Measurements from ENCODE around the gene SLC66A2.

SLC66A2 gene

DNA sequence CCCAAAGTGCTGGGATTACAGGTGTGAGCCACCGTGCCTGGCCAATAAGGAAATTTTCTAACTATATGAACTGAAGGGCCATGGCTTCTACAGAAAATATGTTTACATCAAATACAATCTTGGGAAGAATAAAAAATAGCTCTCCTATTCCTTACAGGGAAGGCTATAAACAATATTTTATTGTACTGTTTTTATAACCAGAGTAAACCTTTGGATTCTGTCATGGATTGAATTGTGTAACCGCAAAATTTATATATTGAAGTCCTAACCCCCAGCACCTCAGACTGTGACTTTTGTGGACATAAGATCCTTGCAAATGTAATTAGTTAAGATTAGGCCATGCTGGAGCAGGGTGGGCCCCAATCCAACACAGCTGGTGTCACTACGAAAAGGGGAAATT, 21.3 kb upstream of the SLC66A2 start:
- Histone ChIP-seq H3K4me2 (ENCODE audit: low read depth, low read length) (no peak overlapping the region), H3K79me2 (ENCODE audit: low read length) (peaks cover 53% of the 10 kb centered on the region), H3K9ac (ENCODE audit: low read length) (no peak overlapping the region), H3K9me2 (replicated peaks; ENCODE audit: insufficient read depth, low read length) (no peaks in the 10 kb centered on the region), H3F3A (ENCODE audit: insufficient read depth, low read length) (no peaks in the 10 kb centered on the region), H4K20me1 (ENCODE audit: insufficient read depth, low read length) (no peaks in the 10 kb centered on the region), H2AFZ (ENCODE audit: low read length) (no peak overlapping the region), H3K36me3 (replicated peaks; ENCODE audit: insufficient read depth, low read length) (peaks cover 16% of the 10 kb centered on the region), H3K4me1 (ENCODE audit: low read length) (no peaks in the 10 kb centered on the region), H3K27ac (ENCODE audit: low read length) (no peak overlapping the region), H3K4me3 (ENCODE audit: low read length) (no peak overlapping the region), H3K9me3 (replicated peaks; ENCODE audit: insufficient read depth, low read length) (no peaks in the 10 kb centered on the region), H3K27me3 (replicated peaks; ENCODE audit: insufficient read depth, low read length) (no peaks in the 10 kb centered on the region)
- no peak for DNase-seq
- no peak for TF ChIP-seq EZH2phosphoT487 (IDR thresholded peaks at IDR 0.05; ENCODE audit: low read length)
- no peak for TF ChIP-seq CTCF (IDR thresholded peaks at IDR 0.05; ENCODE audit: low read length)
- no peak for TF ChIP-seq EZH2 (optimal IDR thresholded peaks at IDR 0.05; ENCODE audit: low read depth, low read length)

GRCh38 chr18:79971986-79972385, 20.5 kb upstream of the SLC66A2 start:
- H4K20me1 ChIP-seq (ENCODE audit: insufficient read depth, low read length): no peaks in the 10 kb centered on the region

DNA sequence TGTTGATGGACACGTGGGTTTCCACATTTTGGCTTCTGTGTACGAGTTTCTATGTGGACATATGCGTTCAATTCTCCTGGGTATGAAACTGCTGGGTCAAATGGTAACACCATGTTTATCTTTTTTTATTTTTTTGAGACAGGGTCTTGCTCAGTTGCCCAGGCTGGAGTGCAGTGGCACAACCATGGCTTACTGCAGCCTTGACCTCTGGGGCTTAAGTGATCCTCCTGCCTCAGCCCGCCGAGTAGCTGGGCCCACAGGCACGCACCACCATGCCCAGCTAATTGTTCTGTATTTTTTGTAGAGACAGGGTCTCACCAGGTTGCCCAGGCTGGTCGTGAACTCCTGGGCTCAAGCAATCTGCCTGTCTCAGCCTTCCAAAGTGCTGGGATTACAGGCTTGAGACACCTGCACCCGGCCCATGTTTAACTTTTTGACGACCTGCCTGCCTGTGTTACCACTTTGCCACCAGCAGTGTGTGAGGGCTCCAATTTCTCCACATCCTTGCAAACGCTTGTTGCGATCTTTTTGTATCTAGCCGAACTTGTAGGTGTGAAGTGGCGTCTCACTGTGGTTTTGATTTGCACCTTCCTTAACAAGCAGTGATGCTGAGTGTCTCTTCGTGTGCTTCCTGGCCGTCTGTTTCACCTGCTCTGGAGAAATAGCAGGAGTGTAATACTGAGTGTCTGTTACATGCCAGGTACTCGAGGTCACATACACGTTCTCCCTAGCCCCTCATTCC, 19.9 kb upstream of the SLC66A2 start:
- peaks cover 40% of the 10 kb centered on the region for H3K79me2 ChIP-seq (ENCODE audit: low read length)
- H4K20me1 ChIP-seq (ENCODE audit: insufficient read depth, low read length): no peaks in the 10 kb centered on the region
- H3K4me1 ChIP-seq (ENCODE audit: low read length): no peaks in the 10 kb centered on the region
- no peak for DNase-seq
- TF ChIP-seq EZH2phosphoT487 (IDR thresholded peaks at IDR 0.05; ENCODE audit: low read length): no peak
- no peak for TF ChIP-seq EZH2 (optimal IDR thresholded peaks at IDR 0.05; ENCODE audit: low read depth, low read length)
- no peak for TF ChIP-seq CTCF (IDR thresholded peaks at IDR 0.05; ENCODE audit: low read length)
- H3F3A ChIP-seq (ENCODE audit: insufficient read depth, low read length): no peaks in the 10 kb centered on the region
- H3K9me3 ChIP-seq (replicated peaks; ENCODE audit: insufficient read depth, low read length): no peaks in the 10 kb centered on the region
- H3K9ac ChIP-seq (ENCODE audit: low read length): no peak overlapping the region
- H3K27me3 ChIP-seq (replicated peaks; ENCODE audit: insufficient read depth, low read length): no peaks in the 10 kb centered on the region
- H2AFZ ChIP-seq (ENCODE audit: low read length): no peak overlapping the region
- H3K4me2 ChIP-seq (ENCODE audit: low read depth, low read length): no peak overlapping the region
- H3K9me2 ChIP-seq (replicated peaks; ENCODE audit: insufficient read depth, low read length): no peaks in the 10 kb centered on the region
- H3K27ac ChIP-seq (ENCODE audit: low read length): no peak overlapping the region
- H3K36me3 ChIP-seq (replicated peaks; ENCODE audit: insufficient read depth, low read length): peaks cover 16% of the 10 kb centered on the region
- no peak overlapping the region for H3K4me3 ChIP-seq (ENCODE audit: low read length)

More at GRCh38 chr18:79971986-79972385, 20.5 kb upstream of the SLC66A2 start:
- Histone ChIP-seq H3K9me3 (replicated peaks; ENCODE audit: insufficient read depth, low read length) (no peaks in the 10 kb centered on the region), H2AFZ (ENCODE audit: low read length) (no peak overlapping the region), H3K9ac (ENCODE audit: low read length) (no peak overlapping the region), H3K27ac (ENCODE audit: low read length) (no peak overlapping the region), H3K4me3 (ENCODE audit: low read length) (no peak overlapping the region), H3K4me2 (ENCODE audit: low read depth, low read length) (no peak overlapping the region), H3K79me2 (ENCODE audit: low read length) (peaks cover 46% of the 10 kb centered on the region), H3K9me2 (replicated peaks; ENCODE audit: insufficient read depth, low read length) (no peaks in the 10 kb centered on the region), H3K27me3 (replicated peaks; ENCODE audit: insufficient read depth, low read length) (no peaks in the 10 kb centered on the region), H3K36me3 (replicated peaks; ENCODE audit: insufficient read depth, low read length) (peaks cover 16% of the 10 kb centered on the region), H3F3A (ENCODE audit: insufficient read depth, low read length) (no peaks in the 10 kb centered on the region), H3K4me1 (ENCODE audit: low read length) (no peaks in the 10 kb centered on the region)
- no peak for DNase-seq
- no peak for TF ChIP-seq EZH2 (optimal IDR thresholded peaks at IDR 0.05; ENCODE audit: low read depth, low read length)
- no peak for TF ChIP-seq EZH2phosphoT487 (IDR thresholded peaks at IDR 0.05; ENCODE audit: low read length)
- TF ChIP-seq CTCF (IDR thresholded peaks at IDR 0.05; ENCODE audit: low read length): no peak

Measured in MM.1S (cell line).